GM12878 (cell line): ENCODE measurements around the gene CDC42BPA. TPM values are rescaled to one million over a fixed set of nuclear protein-coding genes. Genes with fewer than 3 reads are reported as not detected.

Experiments used
- HDAC2 ChIP-seq: fragments of 200-600 bp; sonication (generic); IDR thresholded peaks from 2 replicates; pipeline ENCODE4 v1.6.1; 2017
- NKRF ChIP-seq: fragments of 450-650 bp; conservative IDR thresholded peaks from 2 replicates; pipeline ENCODE4 v1.6.1; 2017; ENCODE audit warnings: mild to moderate bottlenecking, moderate library complexity
- SP1 ChIP-seq: IDR thresholded peaks from one replicate; pipeline ENCODE4 v1.6.1; 2011; ENCODE audit warnings: low read depth, low read length
- polyA plus RNA-seq, 11 experiments: library from polyadenylated mRNA; depleted of rRNA in 4 of 11; unstranded in 6 of 11; stranded (reverse) in 5 of 11; fragments of >200 nt; fragmentation: Nextera tagmentation in 4 of 11; fragmentation: Illumina TruSeq in 1 of 11; extraction: Ambion mirVana in 4 of 11; extraction: Trizol in 1 of 11; gene quantifications; 1 replicate in 1 of 11; 2 replicates in 10 of 11; pipeline versions ENCODE4 v1.2.1 to v1.2.3, GENCODE V29; 2011 to 2016; ENCODE audit warnings: inconsistent platforms in 2 of 11, missing spikeins in 2 of 11, low read depth in 1 of 11
- total RNA-seq, 4 experiments: library from RNA; depleted of rRNA in 3 of 4; stranded (reverse); fragments of >200 nt in 3 of 4; fragmentation: Illumina TruSeq in 1 of 4; extraction: Trizol in 1 of 4; gene quantifications; 2 replicates each; pipeline versions ENCODE4 v1.2.1 to v1.2.3, GENCODE V29; 2013 to 2021
- TF ChIP-seq, protein P1 (sequence below): IDR thresholded peaks from 2 replicates; pipeline ENCODE4 v1.6.1; 2012; ENCODE audit warnings: low read depth, low read length, improper control_type of control experiment
- TF ChIP-seq, protein P2 (sequence below): fragments of 450-650 bp; IDR thresholded peaks from 2 replicates; pipeline ENCODE4 v1.6.1; 2017; ENCODE audit warnings: low read depth, mild to moderate bottlenecking, moderate library complexity
- TF ChIP-seq, protein P3 (sequence below): fragments of 450-650 bp; formaldehyde crosslinking; IDR thresholded peaks from 2 replicates; pipeline ENCODE4 v1.4.0; 2020; ENCODE audit warnings: mild to moderate bottlenecking, moderate library complexity

Gene CDC42BPA
- total and polyA plus RNA-seq, 10 of the 15 experiments (the other 5 are each of a cell fraction or from before 2014, with no cell fraction given): 0.02 to 0.52 (median 0.10) TPM

DNA sequence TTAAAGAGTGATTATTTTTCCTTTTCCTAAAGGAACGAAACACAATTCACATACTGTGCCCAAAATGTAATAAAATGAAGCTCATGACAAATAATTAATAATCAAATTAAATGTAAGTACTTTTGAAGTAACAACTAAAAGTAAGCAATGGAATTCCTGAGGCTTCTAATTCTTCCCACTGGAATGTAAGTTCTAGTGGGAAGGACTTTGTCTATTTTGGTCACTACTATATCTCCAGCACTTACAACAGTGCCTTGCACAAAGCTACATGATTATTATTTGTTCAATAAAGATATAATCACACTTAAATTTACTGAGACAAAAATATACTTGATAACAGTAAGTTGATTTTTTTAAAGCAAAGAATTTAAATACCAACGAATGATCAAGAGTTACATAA, 249.4 kb downstream of the CDC42BPA start (continued):
- TF ChIP-seq, protein P1, sequence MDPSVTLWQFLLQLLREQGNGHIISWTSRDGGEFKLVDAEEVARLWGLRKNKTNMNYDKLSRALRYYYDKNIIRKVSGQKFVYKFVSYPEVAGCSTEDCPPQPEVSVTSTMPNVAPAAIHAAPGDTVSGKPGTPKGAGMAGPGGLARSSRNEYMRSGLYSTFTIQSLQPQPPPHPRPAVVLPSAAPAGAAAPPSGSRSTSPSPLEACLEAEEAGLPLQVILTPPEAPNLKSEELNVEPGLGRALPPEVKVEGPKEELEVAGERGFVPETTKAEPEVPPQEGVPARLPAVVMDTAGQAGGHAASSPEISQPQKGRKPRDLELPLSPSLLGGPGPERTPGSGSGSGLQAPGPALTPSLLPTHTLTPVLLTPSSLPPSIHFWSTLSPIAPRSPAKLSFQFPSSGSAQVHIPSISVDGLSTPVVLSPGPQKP: no peak
- TF ChIP-seq NKRF (no peak), SP1 (no peak), HDAC2 (no peak)
- TF ChIP-seq, protein P2, sequence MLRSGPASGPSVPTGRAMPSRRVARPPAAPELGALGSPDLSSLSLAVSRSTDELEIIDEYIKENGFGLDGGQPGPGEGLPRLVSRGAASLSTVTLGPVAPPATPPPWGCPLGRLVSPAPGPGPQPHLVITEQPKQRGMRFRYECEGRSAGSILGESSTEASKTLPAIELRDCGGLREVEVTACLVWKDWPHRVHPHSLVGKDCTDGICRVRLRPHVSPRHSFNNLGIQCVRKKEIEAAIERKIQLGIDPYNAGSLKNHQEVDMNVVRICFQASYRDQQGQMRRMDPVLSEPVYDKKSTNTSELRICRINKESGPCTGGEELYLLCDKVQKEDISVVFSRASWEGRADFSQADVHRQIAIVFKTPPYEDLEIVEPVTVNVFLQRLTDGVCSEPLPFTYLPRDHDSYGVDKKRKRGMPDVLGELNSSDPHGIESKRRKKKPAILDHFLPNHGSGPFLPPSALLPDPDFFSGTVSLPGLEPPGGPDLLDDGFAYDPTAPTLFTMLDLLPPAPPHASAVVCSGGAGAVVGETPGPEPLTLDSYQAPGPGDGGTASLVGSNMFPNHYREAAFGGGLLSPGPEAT: no peak
- TF ChIP-seq, protein P3, sequence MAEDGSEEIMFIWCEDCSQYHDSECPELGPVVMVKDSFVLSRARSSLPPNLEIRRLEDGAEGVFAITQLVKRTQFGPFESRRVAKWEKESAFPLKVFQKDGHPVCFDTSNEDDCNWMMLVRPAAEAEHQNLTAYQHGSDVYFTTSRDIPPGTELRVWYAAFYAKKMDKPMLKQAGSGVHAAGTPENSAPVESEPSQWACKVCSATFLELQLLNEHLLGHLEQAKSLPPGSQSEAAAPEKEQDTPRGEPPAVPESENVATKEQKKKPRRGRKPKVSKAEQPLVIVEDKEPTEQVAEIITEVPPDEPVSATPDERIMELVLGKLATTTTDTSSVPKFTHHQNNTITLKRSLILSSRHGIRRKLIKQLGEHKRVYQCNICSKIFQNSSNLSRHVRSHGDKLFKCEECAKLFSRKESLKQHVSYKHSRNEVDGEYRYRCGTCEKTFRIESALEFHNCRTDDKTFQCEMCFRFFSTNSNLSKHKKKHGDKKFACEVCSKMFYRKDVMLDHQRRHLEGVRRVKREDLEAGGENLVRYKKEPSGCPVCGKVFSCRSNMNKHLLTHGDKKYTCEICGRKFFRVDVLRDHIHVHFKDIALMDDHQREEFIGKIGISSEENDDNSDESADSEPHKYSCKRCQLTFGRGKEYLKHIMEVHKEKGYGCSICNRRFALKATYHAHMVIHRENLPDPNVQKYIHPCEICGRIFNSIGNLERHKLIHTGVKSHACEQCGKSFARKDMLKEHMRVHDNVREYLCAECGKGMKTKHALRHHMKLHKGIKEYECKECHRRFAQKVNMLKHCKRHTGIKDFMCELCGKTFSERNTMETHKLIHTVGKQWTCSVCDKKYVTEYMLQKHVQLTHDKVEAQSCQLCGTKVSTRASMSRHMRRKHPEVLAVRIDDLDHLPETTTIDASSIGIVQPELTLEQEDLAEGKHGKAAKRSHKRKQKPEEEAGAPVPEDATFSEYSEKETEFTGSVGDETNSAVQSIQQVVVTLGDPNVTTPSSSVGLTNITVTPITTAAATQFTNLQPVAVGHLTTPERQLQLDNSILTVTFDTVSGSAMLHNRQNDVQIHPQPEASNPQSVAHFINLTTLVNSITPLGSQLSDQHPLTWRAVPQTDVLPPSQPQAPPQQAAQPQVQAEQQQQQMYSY (CRISPR knock-in tag): no peak
